SK-N-MC (cell line): ENCODE data around the gene RAB11FIP3.

ENCODE experiments used
- DNase-seq: peaks from one replicate; pipeline ENCODE4 v3.0.0-alpha.2; 2011; ENCODE audit warnings: low read depth, low spot score
- H3K27ac ChIP-seq: fragments of 200-600 bp; sonication (generic); 2 replicates; pipeline ENCODE4 v1.5.1; 2016; ENCODE audit warnings: mixed run types
- H3K36me3 ChIP-seq: fragments of 200-600 bp; sonication (generic); 2 replicates; pipeline ENCODE4 v1.6.1; 2017; ENCODE audit warnings: antibody characterized with exemption, low read length, mixed read lengths; ENCODE audit not compliant: insufficient read depth
- H3K4me3 ChIP-seq: fragments of 200-600 bp; sonication (generic); 2 replicates; pipeline ENCODE4 v1.5.1; 2016
- H3K9ac ChIP-seq: fragments of 200-600 bp; sonication (generic); 2 replicates; pipeline ENCODE4 v1.8.0; 2017; ENCODE audit warnings: mixed run types, mixed read lengths; ENCODE audit not compliant: insufficient read length
- H3K9me3 ChIP-seq: fragments of 200-600 bp; sonication (generic); 2 replicates; pipeline ENCODE4 v1.6.1; 2017; ENCODE audit warnings: low read depth, mild to moderate bottlenecking, antibody characterized with exemption, low read length, moderate library complexity, mixed read lengths
- EZH2 ChIP-seq: fragments of 200-600 bp; sonication (generic); IDR thresholded peaks from one replicate; pipeline ENCODE4 v1.6.1; 2017; ENCODE audit warnings: antibody characterized with exemption
- FOXP2 ChIP-seq: optimal IDR thresholded peaks from 2 replicates; pipeline ENCODE3; 2011; ENCODE audit warnings: mild to moderate bottlenecking, moderate library complexity; ENCODE audit not compliant: insufficient read depth; ENCODE audit errors: extremely low read length, control extremely low read depth
- POLR2AphosphoS5 ChIP-seq: IDR thresholded peaks from 2 replicates; pipeline ENCODE4 v1.6.1; 2012; ENCODE audit warnings: mild to moderate bottlenecking, low read depth, low read length, borderline replicate concordance

Gene RAB11FIP3

DNA sequence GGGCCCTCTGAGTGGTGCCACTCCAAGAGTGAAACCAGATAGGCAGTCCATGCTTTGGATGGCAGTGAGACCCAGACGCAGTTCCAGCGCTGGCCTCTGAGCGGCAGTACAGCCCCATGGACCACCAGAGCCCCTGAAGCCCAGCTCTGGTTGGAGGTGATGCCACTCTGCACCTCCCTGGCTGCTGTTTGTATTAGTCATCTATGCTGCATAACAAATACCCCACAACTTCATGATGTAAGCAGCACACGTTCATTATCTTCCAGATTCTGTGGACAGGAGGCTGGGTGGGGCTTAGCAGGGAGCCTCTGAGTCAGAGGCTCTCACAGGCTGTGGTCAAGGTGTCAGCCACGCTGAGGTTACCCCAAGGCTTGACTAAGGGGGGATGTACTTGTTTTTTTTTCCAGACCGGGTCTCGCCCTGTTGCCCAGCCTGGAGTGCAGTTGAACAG lies 33.5 kb upstream of the RAB11FIP3 start:
- Histone ChIP-seq H3K9me3 (no peaks in the 10 kb centered on the region; the same call in 1 of the 2 replicates), H3K9ac (no peak overlapping the region), H3K27ac (no peak overlapping the region), H3K36me3 (no peaks in the 10 kb centered on the region), H3K4me3 (no peak overlapping the region)
- TF ChIP-seq FOXP2 (no peak), EZH2 (no peak), POLR2AphosphoS5 (no peak)
- DNase-seq = no peak

DNA sequence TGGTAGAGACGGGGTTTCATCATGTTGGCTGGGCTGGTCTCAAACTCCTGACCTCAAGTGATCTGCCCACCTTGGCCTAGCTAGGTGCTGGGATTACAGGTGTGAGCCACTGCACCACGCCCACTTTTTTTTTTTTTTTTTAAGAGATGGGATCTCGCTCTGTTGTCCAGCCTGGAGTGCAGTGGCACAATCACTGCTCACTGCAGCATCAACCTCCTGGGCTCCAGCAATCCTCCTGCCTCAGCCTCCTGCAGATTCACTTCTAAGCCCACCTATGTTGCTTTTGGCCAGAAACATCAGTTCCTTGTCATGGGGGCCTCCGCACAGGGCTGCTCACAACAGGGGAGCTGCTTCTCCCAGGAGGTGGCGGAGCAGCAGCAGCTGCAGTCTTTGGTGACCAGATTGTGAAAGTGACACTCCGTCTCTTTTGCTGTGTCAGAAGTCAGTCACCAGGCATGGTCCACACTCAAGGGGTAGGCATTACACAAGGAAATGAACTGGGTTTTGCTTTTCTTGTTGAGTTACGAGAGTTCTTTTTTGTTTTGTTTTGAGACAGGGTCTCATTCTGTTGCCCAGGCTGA lies 32.9 kb upstream of the RAB11FIP3 start:
- no peaks in the 10 kb centered on the region; the same call in 1 of the 2 replicates for H3K9me3 ChIP-seq
- no peak for DNase-seq
- H3K4me3 ChIP-seq = no peak overlapping the region
- H3K36me3 ChIP-seq = no peaks in the 10 kb centered on the region
- peak overlapping the region; percentile 25; the same call in 1 of the 2 replicates for H3K27ac ChIP-seq
- no peak for TF ChIP-seq EZH2
- no peak for TF ChIP-seq FOXP2
- TF ChIP-seq POLR2AphosphoS5 = no peak
- H3K9ac ChIP-seq = no peak overlapping the region

- Histone ChIP-seq H3K4me3 (peak overlapping the region; percentile 87), H3K9ac (peak overlapping the region; percentile 83), H3K36me3 (peaks cover 25% of the 10 kb centered on the region), H3K9me3 (no peaks in the 10 kb centered on the region; the same call in 1 of the 2 replicates), H3K27ac (peak overlapping the region; percentile 92)
- TF ChIP-seq POLR2AphosphoS5 (no peak), FOXP2 (no peak), EZH2 (no peak)
- no peak for DNase-seq
These were observed 29.2 kb upstream of the RAB11FIP3 start for GRCh38 chr16:396199-396598.

- Histone ChIP-seq H3K36me3 (peaks cover 25% of the 10 kb centered on the region), H3K9me3 (no peaks in the 10 kb centered on the region; the same call in 1 of the 2 replicates), H3K9ac (peak overlapping the region; percentile 83), H3K27ac (peak overlapping the region; percentile 92), H3K4me3 (peak overlapping the region; percentile 87)
- DNase-seq = no peak
- no peak for TF ChIP-seq FOXP2
- peak; percentile 60 for TF ChIP-seq POLR2AphosphoS5
These were observed 28.8 kb upstream of the RAB11FIP3 start for GRCh38 chr16:396605-397004.

- TF ChIP-seq FOXP2 (no peak), POLR2AphosphoS5 (no peak), EZH2 (no peak)
- Histone ChIP-seq H3K27ac (peak within 1 kb of the TSS; percentile 93), H3K9ac (peak within 1 kb of the TSS; percentile 89), H3K9me3 (no peaks in the 10 kb centered on the region), H3K36me3 (peaks cover 25% of the 10 kb centered on the region), H3K4me3 (peak within 1 kb of the TSS; percentile 87)
- DNase-seq = no peak
These were observed 28.3 kb upstream of the RAB11FIP3 start, which contains the start of gene NME4 for GRCh38 chr16:397135-397661. Gene NME4, plus strand, starts transcription at chr16:397199. Its CDS starts 24 bp downstream, at chr16:397223.

GRCh38 chr16:397736-398332 lies 27.6 kb upstream of the RAB11FIP3 start:
- DNase-seq = no peak
- H3K27ac ChIP-seq = peak overlapping the region; percentile 91
- peak overlapping the region; percentile 64 for H3K4me3 ChIP-seq
- H3K36me3 ChIP-seq = peaks cover 25% of the 10 kb centered on the region
- peak overlapping the region; percentile 47 for H3K9ac ChIP-seq
- H3K9me3 ChIP-seq = no peaks in the 10 kb centered on the region
- no peak for TF ChIP-seq FOXP2
- TF ChIP-seq POLR2AphosphoS5 = no peak
- no peak for TF ChIP-seq EZH2

DNA sequence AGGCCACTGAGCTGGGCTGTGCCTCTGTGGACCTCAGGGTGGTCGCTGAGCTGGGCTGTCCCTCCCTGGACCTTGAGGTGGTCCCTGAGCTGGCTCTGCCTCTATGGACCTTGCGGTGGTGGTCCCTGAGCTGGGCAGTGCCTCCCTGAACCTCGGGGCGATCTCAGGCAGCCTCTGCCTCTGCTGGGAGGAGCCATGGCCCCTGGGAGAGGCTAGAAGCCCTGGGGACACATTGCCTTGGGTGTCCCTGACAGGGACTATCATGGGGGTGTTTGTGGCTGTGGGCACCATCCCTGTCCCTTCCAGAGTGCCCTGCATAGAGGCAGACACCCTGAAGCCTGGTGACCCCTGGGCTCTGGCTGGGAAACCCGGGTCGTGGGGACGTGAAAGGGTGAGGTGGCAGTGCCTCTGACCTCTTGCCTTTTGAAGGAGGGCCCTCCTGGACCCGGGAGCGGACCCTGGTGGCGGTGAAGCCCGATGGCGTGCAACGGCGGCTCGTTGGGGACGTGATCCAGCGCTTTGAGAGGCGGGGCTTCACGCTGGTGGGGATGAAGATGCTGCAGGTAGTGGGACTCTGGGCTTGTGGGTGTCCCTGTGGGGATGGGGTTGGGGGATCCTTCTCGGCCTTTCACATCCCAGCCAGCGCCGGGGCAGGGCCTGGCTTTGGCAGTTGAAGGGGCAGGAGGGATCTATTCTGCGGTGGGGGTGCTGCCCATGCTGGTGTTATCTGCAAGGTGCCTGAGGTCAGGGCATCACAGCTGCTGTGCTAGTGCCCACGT lies 26.7 kb upstream of the RAB11FIP3 start:
- H3K27ac ChIP-seq = peak overlapping the region; percentile 91
- peak overlapping the region; percentile 12; the same call in 1 of the 2 replicates for H3K4me3 ChIP-seq
- no peak overlapping the region for H3K9ac ChIP-seq
- no peaks in the 10 kb centered on the region for H3K9me3 ChIP-seq
- DNase-seq = no peak
- TF ChIP-seq FOXP2 (no peak), POLR2AphosphoS5 (peak; percentile 6; the same call in 1 of the 2 replicates), EZH2 (no peak)
- H3K36me3 ChIP-seq = peaks cover 25% of the 10 kb centered on the region
